ENCODE data around the gene TLL1.

- TF ChIP-seq CTCF (conservative IDR thresholded peaks at IDR 0.05; ENCODE audit: low read depth in 2 of 2) = no peak
- no peak for TF ChIP-seq POLR2AphosphoS5 (IDR thresholded peaks at IDR 0.05; ENCODE audit: low read depth)
- TF ChIP-seq EZH2 (IDR thresholded peaks at IDR 0.05; ENCODE audit: low read depth, unreplicated experiment) = no peak
- TF ChIP-seq STAT1 (IDR thresholded peaks at IDR 0.05; ENCODE audit: unreplicated experiment) = no peak
- TF ChIP-seq ZNF331 (CRISPR knock-in tag; IDR thresholded peaks at IDR 0.05; ENCODE audit: low read depth) = no peak
- no peak for TF ChIP-seq NANOG (IDR thresholded peaks at IDR 0.05; ENCODE audit: borderline replicate concordance)
Measured at GRCh38 chr4:165861363-165861762, 11.7 kb upstream of the TLL1 start.

Measured in GM23338 (cell line).